NCI-H526 (cell line): ENCODE measurements around the gene MS4A4A.

Experiments used
- DNase-seq, 2 experiments: peaks; one replicate each; lab custom pipeline; 2025; lab: John Stamatoyannopoulos, UW

Gene MS4A4A

GRCh38 chr11:60349990-60350389 is 69.5 kb downstream of the MS4A4A start:
- DNase-seq = no peak

- no peak for DNase-seq
Observed at GRCh38 chr11:60357771-60358170, 77.3 kb downstream of the MS4A4A start.
